CD14-positive monocyte (primary cell): Measurements from ENCODE around the gene HEATR1. TPM values are rescaled to one million over a fixed set of nuclear protein-coding genes. Genes with fewer than 3 reads are reported as not detected.

Experiments used
- DNase-seq, 3 donors: peaks; one replicate each; pipeline ENCODE4 v3.0.0-alpha.2; 2011 to 2022
- H2AFZ ChIP-seq: 2 replicates; pipeline ENCODE4 v1.6.0; 2012; ENCODE audit warnings: mild to moderate bottlenecking, low read depth, low read length, inconsistent platforms; ENCODE audit not compliant: insufficient read depth, poor library complexity, severe bottlenecking
- H3K27ac ChIP-seq, 2 donors: 1 replicate in 1 of 2; 2 replicates in 1 of 2; pipeline ENCODE4 v1.5.1; 2012 to 2013; ENCODE audit warnings: low read length in 2 of 2, control low read depth in 1 of 2, inconsistent platforms in 1 of 2, low read depth in 1 of 2, mild to moderate bottlenecking in 1 of 2
- H3K27me3 ChIP-seq, 2 donors: one replicate each; pipeline versions ENCODE4 v1.6.0 to v1.6.1; 2011 to 2013; ENCODE audit warnings: low read length in 2 of 2; ENCODE audit not compliant: control insufficient read depth in 2 of 2, insufficient read depth in 2 of 2
- H3K36me3 ChIP-seq, 2 donors: replicated peaks in 1 of 2; 1 replicate in 1 of 2; 2 replicates in 1 of 2; pipeline versions ENCODE4 v1.5.1 to v1.6.1; 2012 to 2013; ENCODE audit warnings: low read length in 2 of 2, control low read depth in 1 of 2, inconsistent platforms in 1 of 2, mild to moderate bottlenecking in 1 of 2; ENCODE audit not compliant: insufficient read depth in 2 of 2, control insufficient read depth in 1 of 2
- H3K4me1 ChIP-seq, 2 donors: 1 replicate in 1 of 2; 2 replicates in 1 of 2; pipeline versions ENCODE4 v1.5.1 to v1.6.1; 2012 to 2013; ENCODE audit warnings: low read length in 2 of 2, control low read depth in 1 of 2, inconsistent platforms in 1 of 2, mild to moderate bottlenecking in 1 of 2, moderate library complexity in 1 of 2; ENCODE audit not compliant: insufficient read depth in 2 of 2, control insufficient read depth in 1 of 2
- H3K4me2 ChIP-seq: replicated peaks from 2 replicates; pipeline ENCODE3; 2012; ENCODE audit warnings: low read length, moderate library complexity, mild to moderate bottlenecking; ENCODE audit not compliant: poor library complexity, severe bottlenecking; ENCODE audit errors: extremely low read depth
- H3K4me3 ChIP-seq, 3 experiments: fragments of 200-600 bp in 1 of 3; sonication (generic) in 1 of 3; replicated peaks in 1 of 3; 1 replicate in 2 of 3; 2 replicates in 1 of 3; pipeline ENCODE4 v1.5.1; 2011 to 2013; ENCODE audit warnings: low read length in 3 of 3, mild to moderate bottlenecking in 3 of 3, control low read depth in 2 of 3, low read depth in 2 of 3, inconsistent platforms in 1 of 3, moderate library complexity in 1 of 3
- H3K79me2 ChIP-seq: 2 replicates; pipeline ENCODE4 v1.6.0; 2012; ENCODE audit warnings: mild to moderate bottlenecking, control low read depth, inconsistent platforms, low read length, moderate library complexity; ENCODE audit not compliant: insufficient read depth
- H3K9ac ChIP-seq: 2 replicates; pipeline ENCODE4 v1.6.0; 2017; ENCODE audit warnings: low read length, mild to moderate bottlenecking; ENCODE audit not compliant: insufficient read depth, poor library complexity, severe bottlenecking
- H3K9me3 ChIP-seq, 2 donors: replicated peaks in 1 of 2; 1 replicate in 1 of 2; 2 replicates in 1 of 2; pipeline versions ENCODE4 v1.5.1 to v1.6.1; 2012 to 2013; ENCODE audit warnings: low read length in 2 of 2, control low read depth in 1 of 2; ENCODE audit not compliant: control insufficient read depth in 1 of 2, insufficient read depth in 1 of 2
- H4K20me1 ChIP-seq: 2 replicates; pipeline ENCODE4 v1.6.0; 2012; ENCODE audit warnings: mild to moderate bottlenecking, low read length, control low read depth, moderate library complexity; ENCODE audit not compliant: insufficient read depth
- H3K27ac Mint-ChIP-seq, 7 donors: one replicate each; pipeline ENCODE4 v1.8.0; 2020; ENCODE audit warnings: mild to moderate bottlenecking in 7 of 7, mixed read lengths in 7 of 7, moderate library complexity in 6 of 7, inconsistent platforms in 2 of 7
- H3K27me3 Mint-ChIP-seq, 3 donors: one replicate each; pipeline ENCODE4 v1.8.0; 2021 to 2022; ENCODE audit warnings: low read depth in 3 of 3, mild to moderate bottlenecking in 3 of 3, mixed read lengths in 3 of 3, moderate library complexity in 3 of 3, inconsistent platforms in 1 of 3
- H3K36me3 Mint-ChIP-seq, 2 donors: one replicate each; pipeline ENCODE4 v1.8.0; 2020; ENCODE audit warnings: mixed read lengths in 2 of 2, inconsistent platforms in 1 of 2, mild to moderate bottlenecking in 1 of 2
- H3K4me1 Mint-ChIP-seq: one replicate; pipeline ENCODE4 v1.8.0; 2020; ENCODE audit warnings: mild to moderate bottlenecking, mixed read lengths
- H3K4me3 Mint-ChIP-seq, 2 donors: one replicate each; pipeline ENCODE4 v1.8.0; 2020; ENCODE audit warnings: mild to moderate bottlenecking in 2 of 2, mixed read lengths in 2 of 2, moderate library complexity in 1 of 2
- H3K9me3 Mint-ChIP-seq, 7 donors: one replicate each; pipeline ENCODE4 v1.8.0; 2020 to 2022; ENCODE audit warnings: mixed read lengths in 7 of 7, mild to moderate bottlenecking in 6 of 7, moderate library complexity in 6 of 7, inconsistent platforms in 2 of 7
- CTCF ChIP-seq: fragments of 200-600 bp; IDR thresholded peaks from one replicate; pipeline ENCODE4 v1.8.0; 2022; ENCODE audit warnings: antibody characterized with exemption, mild to moderate bottlenecking
- WGBS: methylation state at CpG from one replicate; pipeline ENCODE4 v1.1.5; 2013; ENCODE audit warnings: missing lambda C conversion rate; ENCODE audit not compliant: insufficient coverage; 5-methylcytosine and 5-hydroxymethylcytosine counted together
- intact Hi-C, 2 donors: fragments of 100-400 bp; cut with micrococcal nuclease; formaldehyde crosslinking; loops; one replicate each; pipeline versions ENCODE4 v1.15.0 to v1.15.1; 2023
- polyA plus RNA-seq, 3 donors: library from polyadenylated mRNA; depleted of rRNA in 1 of 3; unstranded in 2 of 3; stranded (reverse) in 1 of 3; fragments of 300-500 nt in 2 of 3; fragments of >200 nt in 1 of 3; fragmentation: Illumina TruSeq in 2 of 3; gene quantifications; 1 replicate in 2 of 3; 2 replicates in 1 of 3; pipeline ENCODE4 v1.2.3, GENCODE V29; 2012 to 2021

The HEATR1 gene
- polyA plus RNA-seq, 3 donors = 2.8 to 4.2 (median 3.7) TPM

- Mint-ChIP-seq H3K4me3 (no peak overlapping the region), H3K4me1 (peaks cover 15% of the 10 kb centered on the region), H3K36me3 (no peaks in the 10 kb centered on the region), H3K27ac (no peak overlapping the region), H3K27me3 (peaks cover 0 to 7% (median 1%) of the 10 kb centered on the region in 3 donors), H3K9me3 (peaks cover 0 to 2% (median 0%) of the 10 kb centered on the region in 7 donors)
- peaks cover 8% of the 10 kb centered on the region in 2 donors for H3K4me1 ChIP-seq
- intact Hi-C loops = no loop called here
- no peak overlapping the region for H3K27ac ChIP-seq
- no peak overlapping the region for H3K4me3 ChIP-seq
- DNase-seq = no peak
- no CpG with 5 or more reads among the region's 8 CpGs for WGBS
- no peak overlapping the region for H2AFZ ChIP-seq
- H3K79me2 ChIP-seq = no peaks in the 10 kb centered on the region
- H4K20me1 ChIP-seq = no peaks in the 10 kb centered on the region
- no peak overlapping the region for H3K4me2 ChIP-seq
- no peaks in the 10 kb centered on the region for H3K27me3 ChIP-seq
- no peak for TF ChIP-seq CTCF
- no peak overlapping the region for H3K9ac ChIP-seq
- H3K9me3 ChIP-seq = no peaks in the 10 kb centered on the region
- no peaks in the 10 kb centered on the region for H3K36me3 ChIP-seq
Observed at GRCh38 chr1:236516929-236517704, 87.2 kb downstream of the HEATR1 start.

DNA sequence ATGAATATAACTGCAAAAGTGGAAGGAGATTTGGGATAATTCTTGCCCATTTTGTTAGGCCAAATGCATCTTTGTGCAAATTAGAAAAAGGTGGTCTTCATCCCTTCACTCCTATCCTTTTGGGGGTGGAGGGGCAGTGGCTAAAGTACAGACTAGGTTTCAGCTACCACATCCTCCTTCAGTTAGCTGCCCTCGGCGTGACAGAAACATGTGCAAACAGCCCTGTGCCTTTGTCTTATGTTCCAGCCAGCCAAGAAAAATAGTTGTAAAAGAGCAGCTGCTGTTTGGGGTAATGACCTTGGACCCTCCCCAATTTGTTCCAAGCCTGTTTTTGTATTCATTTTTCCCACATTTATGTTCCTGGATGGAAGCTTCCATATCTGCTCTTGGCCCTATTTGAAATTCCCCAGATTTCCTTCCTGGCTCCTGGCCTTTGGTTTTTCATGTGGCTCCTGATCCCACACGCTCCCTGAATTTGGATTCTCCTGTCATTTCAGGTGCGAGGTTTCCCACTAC is 88.8 kb downstream of the HEATR1 start:
- Mint-ChIP-seq H3K4me1 (peaks cover 10% of the 10 kb centered on the region), H3K4me3 (no peak overlapping the region), H3K36me3 (no peaks in the 10 kb centered on the region), H3K9me3 (peaks cover 0 to 2% (median 0%) of the 10 kb centered on the region in 7 donors), H3K27me3 (peaks cover 0 to 9% (median 1%) of the 10 kb centered on the region in 3 donors), H3K27ac (no peak overlapping the region)
- Histone ChIP-seq H3K9ac (no peak overlapping the region), H3K4me1 (peaks cover 8% of the 10 kb centered on the region in 2 donors), H2AFZ (no peak overlapping the region), H3K36me3 (no peaks in the 10 kb centered on the region), H4K20me1 (no peaks in the 10 kb centered on the region), H3K9me3 (no peaks in the 10 kb centered on the region), H3K27me3 (no peaks in the 10 kb centered on the region), H3K4me3 (no peak overlapping the region), H3K79me2 (no peaks in the 10 kb centered on the region), H3K27ac (no peak overlapping the region), H3K4me2 (no peak overlapping the region)
- 88% methylated on average over 1 of the region's 4 CpGs for WGBS
- no peak for TF ChIP-seq CTCF
- intact Hi-C loops = no loop called here
- no peak for DNase-seq
